GM19455 (cell line): ENCODE results near the gene APOD.

ENCODE experiments used
- ATAC-seq: cut with Tn5 transposase; IDR thresholded peaks from one replicate; pipeline ENCODE4 v1.9.1; 2021; ENCODE audit not compliant: unreplicated experiment

APOD gene

GRCh38 chr3:195531683-195532082 lies 52.1 kb downstream of the APOD start:
- ATAC-seq: no peak

GRCh38 chr3:195526492-195526891 lies 57.2 kb downstream of the APOD start:
- no peak for ATAC-seq

- no peak for ATAC-seq
Measured at GRCh38 chr3:195524171-195524896, 59.4 kb downstream of the APOD start.

DNA sequence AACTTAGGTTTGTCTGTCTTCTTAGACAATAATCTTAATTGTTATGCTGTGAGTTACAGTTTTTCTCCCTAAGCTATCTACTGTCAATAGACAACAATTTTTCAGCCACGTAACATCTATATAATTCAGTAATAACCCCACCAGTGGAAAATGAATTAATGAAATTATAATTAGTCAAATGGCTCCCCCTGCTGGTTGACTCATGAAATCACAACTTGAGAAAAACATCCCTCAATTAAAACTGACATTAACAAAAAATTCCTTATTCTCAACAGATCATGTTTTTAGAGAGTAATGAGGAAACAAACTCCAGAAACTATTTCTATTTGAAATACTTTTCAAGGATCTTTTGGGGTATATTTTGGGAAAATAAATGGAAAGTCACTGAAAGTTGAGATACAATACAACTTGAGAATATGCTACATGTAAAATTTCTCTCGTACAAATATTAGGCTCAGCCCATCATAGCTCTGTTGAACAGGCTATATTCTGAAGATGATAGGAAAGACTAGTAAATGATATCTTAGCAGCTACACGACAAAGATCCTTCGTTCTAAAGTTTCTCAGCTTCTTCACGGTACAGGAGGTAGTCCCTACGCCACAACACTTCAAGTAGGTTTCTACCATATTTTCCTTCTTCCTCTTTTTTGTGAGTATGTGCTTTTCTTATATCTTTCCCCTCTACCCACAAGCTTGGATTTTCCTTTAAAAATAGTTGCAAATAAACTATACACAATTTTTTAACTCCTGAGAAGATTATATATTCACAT lies 61.3 kb downstream of the APOD start:
- ATAC-seq: no peak
